HEK293 (cell line): ENCODE results near the gene PIK3R4.

Experiments
- CTCF ChIA-PET: fragments of 350-600 bp; formaldehyde crosslinking; extraction: SDS; loops from one replicate; lab custom pipeline; 2021; ENCODE audit warnings: antibody characterized with exemption; lab: Yijun Ruan, JAX
- POLR2A ChIA-PET: fragments of 300-600 bp; formaldehyde crosslinking; extraction: SDS; loops from one replicate; lab custom pipeline; 2020; ENCODE audit warnings: antibody characterized with exemption, inconsistent platforms; lab: Yijun Ruan, JAX
- H3K27ac ChIP-seq: fragments of 200-500 bp; sonication (Bioruptor generic); 2 replicates; pipeline ENCODE4 v1.5.1; 2014; ENCODE audit warnings: low read depth, low read length, control low read depth, inconsistent platforms; ENCODE audit errors: extremely low read depth
- H3K36me3 ChIP-seq, 2 experiments: fragments of 200-500 bp in 1 of 2; sonication (Bioruptor generic) in 1 of 2; 1 replicate in 1 of 2; 2 replicates in 1 of 2; pipeline ENCODE4 v1.5.1; 2014 to 2017; ENCODE audit warnings: inconsistent platforms in 2 of 2, low read length in 2 of 2; ENCODE audit not compliant: control insufficient read depth in 2 of 2, insufficient read depth in 1 of 2
- H3K4me1 ChIP-seq: fragments of 200-500 bp; sonication (Bioruptor generic); 2 replicates; pipeline ENCODE4 v1.5.1; 2014; ENCODE audit warnings: mild to moderate bottlenecking, low read length, inconsistent platforms; ENCODE audit not compliant: control insufficient read depth, insufficient read depth
- H3K4me3 ChIP-seq: 2 replicates; pipeline ENCODE4 v1.5.1; 2011; ENCODE audit warnings: low read depth, mild to moderate bottlenecking, control low read depth, low read length, moderate library complexity
- H3K9me3 ChIP-seq: fragments of 200-500 bp; sonication (Bioruptor generic); 2 replicates; pipeline ENCODE4 v1.5.1; 2014; ENCODE audit warnings: low read depth, low read length, inconsistent platforms; ENCODE audit not compliant: control insufficient read depth, insufficient read depth
- EGR2 ChIP-seq: fragments of 450-650 bp; formaldehyde crosslinking; IDR thresholded peaks from 2 replicates; pipeline ENCODE4 v1.5.1; 2016; ENCODE audit warnings: low read depth, missing biosample characterization, missing genetic modification characterization
- FEZF1 ChIP-seq: fragments of 450-650 bp; formaldehyde crosslinking; IDR thresholded peaks from 2 replicates; pipeline ENCODE4 v1.5.1; 2016; ENCODE audit warnings: missing biosample characterization, missing genetic modification characterization
- KLF1 ChIP-seq: fragments of 450-650 bp; formaldehyde crosslinking; IDR thresholded peaks from 2 replicates; pipeline ENCODE4 v1.5.1; 2016; ENCODE audit warnings: missing biosample characterization, missing genetic modification characterization
- KLF8 ChIP-seq: fragments of 450-650 bp; formaldehyde crosslinking; IDR thresholded peaks from 2 replicates; pipeline ENCODE4 v1.5.1; 2016; ENCODE audit warnings: missing biosample characterization, missing genetic modification characterization
- KLF9 ChIP-seq: fragments of 450-650 bp; formaldehyde crosslinking; IDR thresholded peaks from 2 replicates; pipeline ENCODE4 v1.5.1; 2016; ENCODE audit warnings: missing biosample characterization, missing genetic modification characterization, low read depth
- PBX3 ChIP-seq: sonication (generic); formaldehyde crosslinking; IDR thresholded peaks from 2 replicates; pipeline ENCODE4 v1.8.1; 2022; ENCODE audit warnings: mild to moderate bottlenecking, moderate library complexity, missing genetic modification reagents
- SCRT1 ChIP-seq: fragments of 450-650 bp; formaldehyde crosslinking; IDR thresholded peaks from 2 replicates; pipeline ENCODE4 v1.5.1; 2016; ENCODE audit warnings: missing biosample characterization, missing genetic modification characterization, borderline replicate concordance
- SETDB1 ChIP-seq: IDR thresholded peaks from one replicate; pipeline ENCODE4 v1.6.1; 2017; ENCODE audit warnings: mild to moderate bottlenecking, low read length, moderate library complexity, mixed read lengths; ENCODE audit not compliant: insufficient read length
- ZBTB21 ChIP-seq: fragments of 450-650 bp; formaldehyde crosslinking; IDR thresholded peaks from 2 replicates; pipeline ENCODE4 v1.5.1; 2017; ENCODE audit warnings: missing biosample characterization, missing genetic modification characterization
- ZBTB26 ChIP-seq: fragments of 450-650 bp; formaldehyde crosslinking; optimal IDR thresholded peaks from 2 replicates; pipeline ENCODE3; 2016; ENCODE audit warnings: missing biosample characterization, mild to moderate bottlenecking, missing genetic modification characterization
- ZBTB6 ChIP-seq: fragments of 450-650 bp; formaldehyde crosslinking; IDR thresholded peaks from 2 replicates; pipeline ENCODE4 v1.5.1; 2017; ENCODE audit warnings: missing biosample characterization, missing genetic modification characterization
- ZBTB8A ChIP-seq: fragments of 450-650 bp; formaldehyde crosslinking; IDR thresholded peaks from 2 replicates; pipeline ENCODE4 v1.5.1; 2016; ENCODE audit warnings: missing biosample characterization, missing genetic modification characterization
- ZFHX2 ChIP-seq: fragments of 450-650 bp; formaldehyde crosslinking; conservative IDR thresholded peaks from 2 replicates; pipeline ENCODE4 v1.5.1; 2016; ENCODE audit warnings: missing biosample characterization, missing genetic modification characterization
- ZNF133 ChIP-seq: fragments of 450-650 bp; formaldehyde crosslinking; IDR thresholded peaks from 2 replicates; pipeline ENCODE4 v1.5.1; 2016; ENCODE audit warnings: missing biosample characterization, missing genetic modification characterization
- ZNF155 ChIP-seq: fragments of 450-650 bp; formaldehyde crosslinking; IDR thresholded peaks from 2 replicates; pipeline ENCODE4 v1.5.1; 2016; ENCODE audit warnings: missing biosample characterization, missing genetic modification characterization
- ZNF16 ChIP-seq: fragments of 450-650 bp; formaldehyde crosslinking; IDR thresholded peaks from 2 replicates; pipeline ENCODE4 v1.5.1; 2016; ENCODE audit warnings: low read depth, missing biosample characterization, missing genetic modification characterization
- ZNF239 ChIP-seq: fragments of 450-650 bp; formaldehyde crosslinking; IDR thresholded peaks from 2 replicates; pipeline ENCODE4 v1.5.1; 2016; ENCODE audit warnings: missing biosample characterization, missing genetic modification characterization
- ZNF473 ChIP-seq: fragments of 450-650 bp; formaldehyde crosslinking; IDR thresholded peaks from 2 replicates; pipeline ENCODE4 v1.5.1; 2017; ENCODE audit warnings: missing biosample characterization, missing genetic modification characterization
- ZNF544 ChIP-seq: fragments of 450-650 bp; formaldehyde crosslinking; IDR thresholded peaks from 2 replicates; pipeline ENCODE4 v1.5.0; 2017; ENCODE audit warnings: missing biosample characterization, missing genetic modification characterization
- ZNF600 ChIP-seq: fragments of 450-650 bp; formaldehyde crosslinking; IDR thresholded peaks from 2 replicates; pipeline ENCODE4 v1.5.1; 2016; ENCODE audit warnings: missing biosample characterization, missing genetic modification characterization
- ZNF610 ChIP-seq: fragments of 450-650 bp; formaldehyde crosslinking; IDR thresholded peaks from 2 replicates; pipeline ENCODE4 v1.5.1; 2016; ENCODE audit warnings: missing biosample characterization, missing genetic modification characterization, borderline replicate concordance
- ZNF624 ChIP-seq: fragments of 450-650 bp; formaldehyde crosslinking; IDR thresholded peaks from 2 replicates; pipeline ENCODE4 v1.5.1; 2017; ENCODE audit warnings: missing biosample characterization, missing genetic modification characterization
- ZNF654 ChIP-seq: fragments of 450-650 bp; formaldehyde crosslinking; IDR thresholded peaks from 2 replicates; pipeline ENCODE4 v1.5.1; 2016; ENCODE audit warnings: low read depth, missing biosample characterization, missing genetic modification characterization
- ZNF660 ChIP-seq: fragments of 450-650 bp; IDR thresholded peaks from 2 replicates; pipeline ENCODE4 v1.5.1; 2018; ENCODE audit warnings: missing biosample characterization, mild to moderate bottlenecking, missing genetic modification characterization
- ZNF830 ChIP-seq: fragments of 450-650 bp; IDR thresholded peaks from 2 replicates; pipeline ENCODE4 v1.5.0; 2018; ENCODE audit warnings: missing biosample characterization, missing genetic modification characterization, low read depth, mild to moderate bottlenecking, moderate library complexity
- ZSCAN4 ChIP-seq: fragments of 450-650 bp; formaldehyde crosslinking; IDR thresholded peaks from 2 replicates; pipeline ENCODE4 v1.5.1; 2017; ENCODE audit warnings: missing biosample characterization, missing genetic modification characterization

PIK3R4 gene

GRCh38 chr3:130759692-130760338, 13.2 kb upstream of the PIK3R4 start:
- POLR2A ChIA-PET: interaction anchor here (3.5 kb wide), 1 partner anchor 134 kb away, joined by 10 read pairs; the partner anchor contains the start of gene ATP2C1
- CTCF ChIA-PET: interaction anchor here (0.6 to 4.8 kb wide), 17 partner anchors 11 to 296 kb away, joined by 3 to 61 read pairs (median 3); partner anchors contain the start of gene ATP2C1
- Histone ChIP-seq H3K4me3 (no peak overlapping the region), H3K36me3 (no peaks in the 10 kb centered on the region), H3K4me1 (no peaks in the 10 kb centered on the region), H3K9me3 (no peaks in the 10 kb centered on the region), H3K27ac (no peak overlapping the region)
- TF ChIP-seq ZNF155 (tag by site-specific recombination): no peak
- TF ChIP-seq PBX3 (CRISPR knock-in tag): no peak
- TF ChIP-seq ZNF544: no peak
- TF ChIP-seq ZBTB21 (tag by site-specific recombination): no peak
- TF ChIP-seq ZNF654: peak; percentile 75
- TF ChIP-seq ZNF660 (tag by site-specific recombination): peak; percentile 59; the same call in 1 of the 2 replicates
- TF ChIP-seq ZNF610 (tag by site-specific recombination): no peak

GRCh38 chr3:130758624-130759369, 12.2 kb upstream of the PIK3R4 start:
- ChIA-PET POLR2A (interaction anchor here (3.5 kb wide), 1 partner anchor 135 kb away, joined by 10 read pairs; the partner anchor contains the start of gene ATP2C1), CTCF (interaction anchor here (0.6 to 4.8 kb wide), 7 partner anchors 11 to 278 kb away, joined by 3 to 61 read pairs (median 3); partner anchors contain the start of gene ATP2C1)
- TF ChIP-seq ZFHX2 (peak; percentile 70), ZBTB6 (no peak)
- no peak overlapping the region for H3K27ac ChIP-seq
- H3K36me3 ChIP-seq: no peaks in the 10 kb centered on the region
- no peaks in the 10 kb centered on the region for H3K9me3 ChIP-seq
- H3K4me3 ChIP-seq: no peak overlapping the region
- H3K4me1 ChIP-seq: no peaks in the 10 kb centered on the region

- CTCF ChIA-PET: no interaction called here
- POLR2A ChIA-PET: interaction anchor here (3.5 kb wide), 1 partner anchor 136 kb away, joined by 10 read pairs; the partner anchor contains the start of gene ATP2C1
- no peaks in the 10 kb centered on the region for H3K36me3 ChIP-seq
- no peak for TF ChIP-seq SETDB1
- TF ChIP-seq ZNF600 (tag by site-specific recombination): no peak
- no peak for TF ChIP-seq ZNF624
- TF ChIP-seq ZNF133: no peak
- no peak for TF ChIP-seq ZBTB8A (tag by site-specific recombination)
- TF ChIP-seq ZNF239 (tag by site-specific recombination): no peak
- TF ChIP-seq ZNF16 (tag by site-specific recombination): no peak
- peak; percentile 54; the same call in 1 of the 2 replicates for TF ChIP-seq KLF8
- no peak for TF ChIP-seq ZBTB26
- no peak for TF ChIP-seq ZNF473 (tag by site-specific recombination)
- peak; percentile 62 for TF ChIP-seq KLF9 (tag by site-specific recombination)
- peak; percentile 97 for TF ChIP-seq ZFHX2
- TF ChIP-seq EGR2 (tag by site-specific recombination): peak; percentile 99
- TF ChIP-seq FEZF1: no peak
- TF ChIP-seq ZSCAN4: 0 out of 2 replicates have a peak, but pooled peaks have one; percentile 21
- no peak for TF ChIP-seq ZNF830 (tag by site-specific recombination)
- peak; percentile 99 for TF ChIP-seq KLF1 (tag by site-specific recombination)
- TF ChIP-seq SCRT1: no peak
Measured at GRCh38 chr3:130757611-130758150, 11.1 kb upstream of the PIK3R4 start.

More at GRCh38 chr3:130757611-130758150, 11.1 kb upstream of the PIK3R4 start:
- H3K9me3 ChIP-seq: no peaks in the 10 kb centered on the region
- no peak overlapping the region for H3K4me3 ChIP-seq
- no peak overlapping the region for H3K27ac ChIP-seq
- H3K4me1 ChIP-seq: no peaks in the 10 kb centered on the region
